ENCODE measurements around the gene SF3A2.

- TF ChIP-seq, protein P1, sequence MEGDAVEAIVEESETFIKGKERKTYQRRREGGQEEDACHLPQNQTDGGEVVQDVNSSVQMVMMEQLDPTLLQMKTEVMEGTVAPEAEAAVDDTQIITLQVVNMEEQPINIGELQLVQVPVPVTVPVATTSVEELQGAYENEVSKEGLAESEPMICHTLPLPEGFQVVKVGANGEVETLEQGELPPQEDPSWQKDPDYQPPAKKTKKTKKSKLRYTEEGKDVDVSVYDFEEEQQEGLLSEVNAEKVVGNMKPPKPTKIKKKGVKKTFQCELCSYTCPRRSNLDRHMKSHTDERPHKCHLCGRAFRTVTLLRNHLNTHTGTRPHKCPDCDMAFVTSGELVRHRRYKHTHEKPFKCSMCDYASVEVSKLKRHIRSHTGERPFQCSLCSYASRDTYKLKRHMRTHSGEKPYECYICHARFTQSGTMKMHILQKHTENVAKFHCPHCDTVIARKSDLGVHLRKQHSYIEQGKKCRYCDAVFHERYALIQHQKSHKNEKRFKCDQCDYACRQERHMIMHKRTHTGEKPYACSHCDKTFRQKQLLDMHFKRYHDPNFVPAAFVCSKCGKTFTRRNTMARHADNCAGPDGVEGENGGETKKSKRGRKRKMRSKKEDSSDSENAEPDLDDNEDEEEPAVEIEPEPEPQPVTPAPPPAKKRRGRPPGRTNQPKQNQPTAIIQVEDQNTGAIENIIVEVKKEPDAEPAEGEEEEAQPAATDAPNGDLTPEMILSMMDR (IDR thresholded peaks at IDR 0.05; ENCODE audit: low read length) = no peak
- no peak for TF ChIP-seq EZH2 (IDR thresholded peaks at IDR 0.05; ENCODE audit: borderline replicate concordance, low read length)
These were observed 45.7 kb upstream of the SF3A2 start for GRCh38 chr19:2190848-2191455.
